Activated CD4-positive, alpha-beta T cell treated with anti-CD3 and anti-CD28 coated beads, Interleukin-10, Interleukin-2, amounts not matched to agents 100 ng/mL and 50 ng/mL, durations not matched to agents 16 hours and 8 hours (primary cell): ENCODE data around the gene EMC8.

Experiments used
- DNase-seq: peaks from one replicate; pipeline ENCODE4 v3.0.0-alpha.2; 2020

EMC8 gene

GRCh38 chr16:85752511-85753420 lies 46.6 kb downstream of the EMC8 start:
- DNase-seq: no peak

- DNase-seq: no peak
These were observed 47.4 kb downstream of the EMC8 start for GRCh38 chr16:85751698-85752501.

DNA sequence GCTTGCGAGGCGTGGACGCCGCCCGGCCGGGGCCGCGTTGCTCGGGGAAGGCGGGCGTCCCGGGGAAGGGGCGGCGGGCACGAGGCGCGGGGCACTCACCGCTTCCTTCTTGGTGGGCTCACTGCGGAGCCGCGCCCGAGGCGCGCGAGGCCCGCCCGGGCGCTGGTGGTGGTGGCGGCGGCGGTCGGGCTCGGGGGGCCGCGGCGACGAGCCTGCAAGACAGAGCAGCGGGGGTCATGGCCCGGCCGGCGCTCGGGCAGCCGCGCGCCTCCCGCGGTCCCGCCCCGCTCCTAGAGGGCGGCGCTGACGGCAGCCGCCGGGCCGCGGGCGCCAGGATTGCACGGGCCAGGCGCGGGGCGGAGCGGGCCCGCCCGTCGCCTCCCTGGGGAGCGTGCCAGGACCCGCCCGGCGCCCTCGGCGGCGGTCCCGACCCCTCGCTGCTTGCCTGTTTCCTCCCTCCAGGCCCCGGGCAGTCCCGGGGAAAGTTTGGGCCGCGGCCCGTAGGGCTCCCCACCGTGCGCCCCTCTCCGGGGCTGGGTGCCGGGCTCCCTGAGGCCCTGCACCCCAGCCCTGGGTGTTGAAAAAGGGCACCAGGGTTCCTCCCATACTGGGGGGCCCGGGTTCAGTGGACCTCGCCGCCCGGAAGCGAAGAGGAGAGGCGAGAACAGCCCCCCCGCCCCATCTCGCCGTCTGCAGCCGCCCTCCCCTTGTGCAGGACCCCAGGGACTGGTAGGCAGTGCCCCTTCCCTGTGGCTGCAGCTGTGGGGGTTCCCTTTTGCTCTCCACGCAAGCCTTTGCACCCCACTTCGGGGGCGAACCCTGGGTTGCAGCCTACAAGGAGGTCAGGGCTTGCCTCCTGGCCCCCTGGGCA lies 48.3 kb downstream of the EMC8 start, which contains the start of gene C16orf74:
C16orf74 (minus strand) TSS at position 270 of the 871 bp plus-strand sequence. CDS start 15,879 bp downstream, outside the sequence.
- peak; percentile 18 for DNase-seq

- no peak for DNase-seq
These were observed 49.1 kb downstream of the EMC8 start for GRCh38 chr16:85750146-85750826.

DNA sequence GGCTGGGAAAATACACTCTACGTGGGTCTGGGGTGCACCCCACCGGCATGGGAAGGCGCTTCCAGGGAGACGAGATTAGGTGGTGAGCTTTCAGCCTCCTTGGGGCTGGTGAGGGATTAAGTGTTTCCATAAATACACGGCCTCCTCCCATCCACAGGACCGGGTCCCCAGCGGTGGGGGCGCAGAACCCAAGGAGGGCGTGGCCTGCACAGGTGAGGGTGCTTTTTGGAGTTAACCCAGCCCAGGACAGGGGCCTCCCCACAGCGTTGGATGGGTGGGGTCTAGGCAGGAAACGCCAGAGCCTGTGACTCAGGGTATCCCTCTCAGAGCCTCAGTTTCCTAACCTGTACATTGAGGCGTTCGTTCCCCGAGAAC lies 49.6 kb downstream of the EMC8 start:
- DNase-seq: no peak

- DNase-seq: no peak
These were observed 52.7 kb downstream of the EMC8 start for GRCh38 chr16:85746460-85747215.

- no peak for DNase-seq
These were observed 60.2 kb downstream of the EMC8 start for GRCh38 chr16:85738923-85739715.

- DNase-seq: no peak
These were observed 62.4 kb downstream of the EMC8 start for GRCh38 chr16:85736921-85737320.

DNA sequence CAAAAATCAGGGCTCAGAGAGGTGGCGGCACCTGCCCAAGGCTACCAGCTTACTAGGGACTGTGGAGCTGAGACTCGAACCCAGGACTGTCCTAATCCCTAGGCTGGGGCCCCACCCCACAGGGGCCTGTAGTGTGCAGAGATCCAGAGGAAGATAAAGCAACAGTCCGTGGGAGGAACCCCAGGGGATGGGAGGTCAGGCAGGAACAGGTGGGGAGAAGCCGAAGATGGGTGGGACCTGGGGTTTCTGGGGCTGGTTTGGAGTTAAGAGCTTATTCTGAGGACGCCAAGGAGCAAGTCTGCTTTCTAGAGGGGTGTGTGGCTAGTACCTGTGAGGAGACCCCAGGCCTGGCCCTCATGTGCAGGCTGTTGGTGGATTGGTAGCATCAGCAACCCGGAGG lies 63.4 kb downstream of the EMC8 start:
- no peak for DNase-seq

DNA sequence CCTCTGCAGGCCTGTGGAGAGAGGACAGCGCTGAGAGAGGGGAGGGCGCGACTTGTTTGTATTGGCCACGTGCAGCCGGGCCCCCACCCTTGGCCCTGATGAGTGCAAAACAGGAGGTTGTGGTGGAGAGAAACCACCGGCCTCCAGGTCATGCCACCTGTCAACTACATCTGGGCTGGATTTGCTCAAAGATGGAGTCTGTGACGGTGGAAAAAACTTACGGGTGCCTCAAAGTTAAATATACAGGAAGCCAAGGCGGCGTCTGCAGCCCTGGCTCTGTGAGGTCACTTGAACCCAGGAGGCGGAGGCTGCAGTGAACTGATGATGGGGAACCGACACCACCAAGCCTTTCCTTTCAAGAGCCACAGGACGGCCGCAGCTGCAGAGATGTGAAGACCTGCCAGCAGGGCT lies 64.1 kb downstream of the EMC8 start:
- DNase-seq: peak; percentile 23

- DNase-seq: no peak
These were observed 64.9 kb downstream of the EMC8 start for GRCh38 chr16:85734311-85735017.

GRCh38 chr16:85733839-85734170 lies 65.5 kb downstream of the EMC8 start:
- no peak for DNase-seq

DNA sequence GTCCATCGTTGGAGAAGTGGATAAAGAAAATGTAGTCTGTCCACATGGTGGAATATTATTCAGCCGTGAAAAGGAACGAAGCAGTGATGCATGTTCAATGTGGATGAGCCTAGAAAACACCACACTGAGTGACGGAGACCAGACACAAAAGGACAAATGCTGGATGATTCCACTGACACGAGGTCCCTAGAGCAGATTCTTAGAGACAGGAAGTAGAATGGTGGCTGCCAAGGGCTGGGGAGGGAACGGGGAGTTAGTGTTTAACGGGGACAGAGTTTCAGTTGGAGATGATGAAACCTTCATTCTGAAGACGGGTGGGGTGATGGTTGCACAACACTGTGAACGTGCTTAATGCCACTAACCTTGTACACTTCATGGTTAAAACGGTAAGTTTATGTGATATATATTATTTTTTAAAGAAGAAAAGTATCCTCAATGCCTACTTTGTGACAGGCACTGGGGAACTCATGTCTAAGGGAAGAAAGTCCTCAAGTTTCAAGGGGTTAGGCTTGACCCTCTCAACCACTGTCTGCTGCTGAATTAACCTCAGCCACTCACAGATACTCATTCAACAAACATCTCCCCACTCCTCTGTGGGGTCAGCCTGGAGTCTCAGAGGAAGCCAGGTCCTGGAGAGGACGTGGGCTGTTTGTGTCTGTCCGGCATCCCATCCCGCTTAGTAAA lies 66.0 kb downstream of the EMC8 start:
- DNase-seq: no peak

- DNase-seq: no peak
These were observed 68.2 kb downstream of the EMC8 start for GRCh38 chr16:85731179-85731578.

GRCh38 chr16:85730186-85730465 lies 69.2 kb downstream of the EMC8 start:
- no peak for DNase-seq

- DNase-seq: no peak
These were observed 69.7 kb downstream of the EMC8 start for GRCh38 chr16:85729452-85730185.

DNA sequence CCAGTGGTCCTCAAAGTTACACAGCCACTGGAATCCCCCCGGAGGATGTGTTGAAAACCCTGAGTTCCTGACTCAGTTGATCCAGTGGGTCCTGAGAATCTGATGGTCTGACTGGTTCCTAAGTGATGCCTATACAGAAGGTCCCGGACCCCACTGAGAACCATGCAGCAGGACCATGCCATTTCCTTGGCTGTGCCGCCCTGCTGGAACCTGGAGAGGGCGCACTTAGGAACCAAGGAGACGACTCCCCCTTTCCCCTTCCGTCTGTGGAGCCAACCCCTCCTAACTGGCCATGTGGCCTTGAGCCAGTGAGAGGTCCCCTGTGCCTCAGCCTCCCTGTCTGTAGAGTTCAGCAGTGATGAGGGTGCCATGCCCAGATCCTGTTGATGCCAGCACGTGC lies 70.5 kb downstream of the EMC8 start:
- DNase-seq: no peak
